DMS 273 treated with DMSO at 0.1 percent for 48 hours (cell line): Measurements from ENCODE around the gene SMDT1.
"Not testable (repeated sequence)": the region's sequence is repeated elsewhere in the genome, so short reads cannot be mapped to it uniquely, and the experiment has no call there.

Experiments used
- DNase-seq: peaks from one replicate; lab custom pipeline; 2025; lab: John Stamatoyannopoulos, UW

The SMDT1 gene

GRCh38 chr22:42070517-42071422 is 8.7 kb upstream of the SMDT1 start, which contains the start of gene NAGA:
Gene NAGA, minus strand, starts transcription at chr22:42070812. Its CDS starts 515 bp downstream, at chr22:42070297.
- DNase-seq = peak; percentile 85

GRCh38 chr22:42071508-42071907 is 8.0 kb upstream of the SMDT1 start:
- not testable (repeated sequence) for DNase-seq

GRCh38 chr22:42072606-42073330 is 6.7 kb upstream of the SMDT1 start:
- DNase-seq = no peak

- no peak for DNase-seq
These were observed 5.9 kb upstream of the SMDT1 start for GRCh38 chr22:42073621-42074041.

GRCh38 chr22:42074132-42074811 is 5.2 kb upstream of the SMDT1 start, which contains the start of gene PHETA2:
Gene PHETA2, plus strand, starts transcription at chr22:42074248. Its CDS starts 3,046 bp downstream, at chr22:42077294.
- DNase-seq = no peak

GRCh38 chr22:42074846-42075676 is 4.4 kb upstream of the SMDT1 start:
- no peak for DNase-seq

GRCh38 chr22:42076764-42077485 is 2.6 kb upstream of the SMDT1 start:
- no peak for DNase-seq

- no peak for DNase-seq
These were observed 1.9 kb upstream of the SMDT1 start for GRCh38 chr22:42077486-42078125.

GRCh38 chr22:42078469-42079318 is 806 bp upstream of the SMDT1 start:
- DNase-seq = no peak

- DNase-seq = no peak
These were observed 787 bp downstream of the SMDT1 start for GRCh38 chr22:42080287-42080686.

GRCh38 chr22:42083119-42083518 is 3.6 kb downstream of the SMDT1 start:
- DNase-seq = no peak

GRCh38 chr22:42084874-42085273 is 5.4 kb downstream of the SMDT1 start:
- DNase-seq = no peak

- DNase-seq = no peak
These were observed 6.6 kb downstream of the SMDT1 start for GRCh38 chr22:42086051-42086450.

- DNase-seq = peak; percentile 95
These were observed 11.3 kb downstream of the SMDT1 start, which contains the start of gene NDUFA6 for GRCh38 chr22:42090596-42091454. Gene NDUFA6, minus strand, starts transcription at chr22:42090772. Its CDS starts 28 bp downstream, at chr22:42090744.

- DNase-seq = no peak
These were observed 11.9 kb downstream of the SMDT1 start for GRCh38 chr22:42091455-42091782.

- DNase-seq = no peak
These were observed 21.7 kb downstream of the SMDT1 start for GRCh38 chr22:42101199-42101598.

- DNase-seq = not testable (repeated sequence)
These were observed 24.9 kb downstream of the SMDT1 start for GRCh38 chr22:42104332-42104860.

- no peak for DNase-seq
These were observed 29.3 kb downstream of the SMDT1 start for GRCh38 chr22:42108848-42109247.
